ENCODE data around the gene LPO. TPM values are rescaled to one million over a fixed set of nuclear protein-coding genes. Genes with fewer than 3 reads are reported as not detected.

LPO gene
- polyA plus RNA-seq, 1 donor from 2014 or later = not detected

DNA sequence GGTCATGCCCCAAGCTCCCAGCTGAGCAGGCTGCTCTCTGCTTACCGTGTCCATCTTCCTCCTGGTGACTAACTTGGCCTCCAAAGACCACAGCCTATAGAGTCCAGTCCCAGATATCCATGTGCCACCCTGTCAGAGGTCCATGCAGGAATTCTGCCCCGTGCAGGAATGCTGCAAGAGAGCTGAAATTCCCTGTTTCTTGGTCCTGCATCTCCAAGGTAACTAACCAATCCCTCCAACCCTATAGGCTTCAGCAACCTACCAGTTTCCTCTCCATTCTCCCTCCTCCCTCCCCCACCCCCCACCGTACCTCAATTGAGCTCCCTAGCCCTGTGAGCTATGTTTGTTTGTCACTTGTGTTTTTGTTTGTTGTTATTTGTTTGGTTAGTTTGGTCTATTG, 9.7 kb upstream of the LPO start:
- no peak overlapping the region for H3K4me2 ChIP-seq (ENCODE audit: low read length)
- H4K20me1 ChIP-seq (ENCODE audit: insufficient read depth) = no peaks in the 10 kb centered on the region
- H3K4me3 ChIP-seq (ENCODE audit: low read length) = no peak overlapping the region
- no peaks in the 10 kb centered on the region for H3K9me3 ChIP-seq (ENCODE audit: low read length)
- no peaks in the 10 kb centered on the region for H3F3A ChIP-seq (ENCODE audit: insufficient read depth, low read length, poor library complexity, severe bottlenecking)
- TF ChIP-seq SMC3 (conservative IDR thresholded peaks at IDR 0.05; ENCODE audit: poor library complexity) (no peak), REST (IDR thresholded peaks at IDR 0.05; ENCODE audit: borderline replicate concordance) (no peak), POLR2AphosphoS5 (IDR thresholded peaks at IDR 0.05) (no peak), MXI1 (conservative IDR thresholded peaks at IDR 0.05; ENCODE audit: poor library complexity, severe bottlenecking) (no peak), RAD21 (conservative IDR thresholded peaks at IDR 0.05) (no peak), EP300 (conservative IDR thresholded peaks at IDR 0.05; ENCODE audit: poor library complexity, severe bottlenecking) (no peak), TAF1 (IDR thresholded peaks at IDR 0.05; ENCODE audit: low read depth) (no peak), EZH2 (IDR thresholded peaks at IDR 0.05; ENCODE audit: borderline replicate concordance, insufficient read depth, low read length, poor library complexity, severe bottlenecking) (no peak)
- TF ChIP-seq, protein P1, sequence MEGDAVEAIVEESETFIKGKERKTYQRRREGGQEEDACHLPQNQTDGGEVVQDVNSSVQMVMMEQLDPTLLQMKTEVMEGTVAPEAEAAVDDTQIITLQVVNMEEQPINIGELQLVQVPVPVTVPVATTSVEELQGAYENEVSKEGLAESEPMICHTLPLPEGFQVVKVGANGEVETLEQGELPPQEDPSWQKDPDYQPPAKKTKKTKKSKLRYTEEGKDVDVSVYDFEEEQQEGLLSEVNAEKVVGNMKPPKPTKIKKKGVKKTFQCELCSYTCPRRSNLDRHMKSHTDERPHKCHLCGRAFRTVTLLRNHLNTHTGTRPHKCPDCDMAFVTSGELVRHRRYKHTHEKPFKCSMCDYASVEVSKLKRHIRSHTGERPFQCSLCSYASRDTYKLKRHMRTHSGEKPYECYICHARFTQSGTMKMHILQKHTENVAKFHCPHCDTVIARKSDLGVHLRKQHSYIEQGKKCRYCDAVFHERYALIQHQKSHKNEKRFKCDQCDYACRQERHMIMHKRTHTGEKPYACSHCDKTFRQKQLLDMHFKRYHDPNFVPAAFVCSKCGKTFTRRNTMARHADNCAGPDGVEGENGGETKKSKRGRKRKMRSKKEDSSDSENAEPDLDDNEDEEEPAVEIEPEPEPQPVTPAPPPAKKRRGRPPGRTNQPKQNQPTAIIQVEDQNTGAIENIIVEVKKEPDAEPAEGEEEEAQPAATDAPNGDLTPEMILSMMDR (IDR thresholded peaks at IDR 0.05; ENCODE audit: poor library complexity, severe bottlenecking) = no peak
- H3K27me3 ChIP-seq (ENCODE audit: insufficient read depth, low read depth, low read length) = no peaks in the 10 kb centered on the region
- H3K36me3 ChIP-seq (ENCODE audit: insufficient read depth, low read length) = no peaks in the 10 kb centered on the region
- H3K79me2 ChIP-seq (replicated peaks; ENCODE audit: insufficient read depth, low read length) = no peaks in the 10 kb centered on the region
- no peaks in the 10 kb centered on the region for H3K9me2 ChIP-seq (ENCODE audit: insufficient read depth, low read length)
- no peak overlapping the region for H3K9ac ChIP-seq (ENCODE audit: low read length)
- H2AFZ ChIP-seq (ENCODE audit: low read depth, low read length) = no peak overlapping the region
- H3K27ac ChIP-seq (ENCODE audit: low read length) = no peak overlapping the region

GRCh38 chr17:58229384-58229783, 9.0 kb upstream of the LPO start:
- H2AFZ ChIP-seq (ENCODE audit: low read depth, low read length) = no peak overlapping the region
- no peaks in the 10 kb centered on the region for H4K20me1 ChIP-seq (ENCODE audit: insufficient read depth)
- no peaks in the 10 kb centered on the region for H3K27me3 ChIP-seq (ENCODE audit: insufficient read depth, low read depth, low read length)
- no peak overlapping the region for H3K9ac ChIP-seq (ENCODE audit: low read length)
- no peak overlapping the region for H3K4me2 ChIP-seq (ENCODE audit: low read length)
- no peaks in the 10 kb centered on the region for H3F3A ChIP-seq (ENCODE audit: insufficient read depth, low read length, poor library complexity, severe bottlenecking)
- no peaks in the 10 kb centered on the region for H3K36me3 ChIP-seq (ENCODE audit: insufficient read depth, low read length)
- no peak overlapping the region for H3K4me3 ChIP-seq (ENCODE audit: low read length)
- H3K79me2 ChIP-seq (replicated peaks; ENCODE audit: insufficient read depth, low read length) = no peaks in the 10 kb centered on the region
- no peaks in the 10 kb centered on the region for H3K9me2 ChIP-seq (ENCODE audit: insufficient read depth, low read length)
- H3K27ac ChIP-seq (ENCODE audit: low read length) = no peak overlapping the region
- TF ChIP-seq RAD21 (conservative IDR thresholded peaks at IDR 0.05) = no peak
- no peak for TF ChIP-seq MXI1 (conservative IDR thresholded peaks at IDR 0.05; ENCODE audit: poor library complexity, severe bottlenecking)
- no peak for TF ChIP-seq TAF1 (IDR thresholded peaks at IDR 0.05; ENCODE audit: low read depth)
- no peak for TF ChIP-seq EP300 (conservative IDR thresholded peaks at IDR 0.05; ENCODE audit: poor library complexity, severe bottlenecking)
- TF ChIP-seq, protein P1 (IDR thresholded peaks at IDR 0.05; ENCODE audit: poor library complexity, severe bottlenecking) = no peak
- no peak for TF ChIP-seq REST (IDR thresholded peaks at IDR 0.05; ENCODE audit: borderline replicate concordance)
- no peak for TF ChIP-seq POLR2AphosphoS5 (IDR thresholded peaks at IDR 0.05)
- no peak for TF ChIP-seq SMC3 (conservative IDR thresholded peaks at IDR 0.05; ENCODE audit: poor library complexity)
- no peak for TF ChIP-seq EZH2 (IDR thresholded peaks at IDR 0.05; ENCODE audit: borderline replicate concordance, insufficient read depth, low read length, poor library complexity, severe bottlenecking)
- no peaks in the 10 kb centered on the region for H3K9me3 ChIP-seq (ENCODE audit: low read length)
